ENCODE results near the gene TMTC2.

TMTC2 gene

GRCh38 chr12:82923935-82924334 lies 237.2 kb downstream of the TMTC2 start:
- H3K4me3 ChIP-seq (replicated peaks; ENCODE audit: low read depth, low read length) = no peak overlapping the region
- DNase-seq (ENCODE audit: low read depth) = no peak
- TF ChIP-seq CTCF (IDR thresholded peaks at IDR 0.05; ENCODE audit: low read length, missing control alignments) = no peak

GRCh38 chr12:82926630-82927029 lies 239.9 kb downstream of the TMTC2 start:
- TF ChIP-seq CTCF (IDR thresholded peaks at IDR 0.05; ENCODE audit: low read length, missing control alignments) = no peak
- H3K4me3 ChIP-seq (replicated peaks; ENCODE audit: low read depth, low read length) = no peak overlapping the region
- no peak for DNase-seq (ENCODE audit: low read depth)

- H3K4me3 ChIP-seq (replicated peaks; ENCODE audit: low read depth, low read length) = no peak overlapping the region
- DNase-seq (ENCODE audit: low read depth) = no peak
- no peak for TF ChIP-seq CTCF (IDR thresholded peaks at IDR 0.05; ENCODE audit: low read length, missing control alignments)
Measured at GRCh38 chr12:82930301-82930700, 243.6 kb downstream of the TMTC2 start.

- H3K4me3 ChIP-seq (replicated peaks; ENCODE audit: low read depth, low read length) = no peak overlapping the region
- no peak for TF ChIP-seq CTCF (IDR thresholded peaks at IDR 0.05; ENCODE audit: low read length, missing control alignments)
- DNase-seq (ENCODE audit: low read depth) = no peak
Measured at GRCh38 chr12:82931349-82932116, 244.8 kb downstream of the TMTC2 start.

GRCh38 chr12:82937151-82937550 lies 250.4 kb downstream of the TMTC2 start:
- H3K4me3 ChIP-seq (replicated peaks; ENCODE audit: low read depth, low read length) = no peak overlapping the region
- DNase-seq (ENCODE audit: low read depth) = peak; percentile 34
- TF ChIP-seq CTCF (IDR thresholded peaks at IDR 0.05; ENCODE audit: low read length, missing control alignments) = no peak

GRCh38 chr12:82942521-82942920 lies 255.8 kb downstream of the TMTC2 start:
- H3K4me3 ChIP-seq (replicated peaks; ENCODE audit: low read depth, low read length) = no peak overlapping the region
- no peak for TF ChIP-seq CTCF (IDR thresholded peaks at IDR 0.05; ENCODE audit: low read length, missing control alignments)
- DNase-seq (ENCODE audit: low read depth) = no peak

- DNase-seq (ENCODE audit: low read depth) = peak; percentile 7
- H3K4me3 ChIP-seq (replicated peaks; ENCODE audit: low read depth, low read length) = no peak overlapping the region
- TF ChIP-seq CTCF (IDR thresholded peaks at IDR 0.05; ENCODE audit: low read length, missing control alignments) = no peak
Measured at GRCh38 chr12:82942991-82943401, 256.3 kb downstream of the TMTC2 start.

Data from fibroblast of pulmonary artery (primary cell).